Fibroblast of the conjunctiva (primary cell): ENCODE data around the gene TEX22.

Experiments
- DNase-seq: peaks from one replicate; pipeline ENCODE4 v3.0.0-alpha.2; 2010; ENCODE audit warnings: low read depth

The TEX22 gene

DNA sequence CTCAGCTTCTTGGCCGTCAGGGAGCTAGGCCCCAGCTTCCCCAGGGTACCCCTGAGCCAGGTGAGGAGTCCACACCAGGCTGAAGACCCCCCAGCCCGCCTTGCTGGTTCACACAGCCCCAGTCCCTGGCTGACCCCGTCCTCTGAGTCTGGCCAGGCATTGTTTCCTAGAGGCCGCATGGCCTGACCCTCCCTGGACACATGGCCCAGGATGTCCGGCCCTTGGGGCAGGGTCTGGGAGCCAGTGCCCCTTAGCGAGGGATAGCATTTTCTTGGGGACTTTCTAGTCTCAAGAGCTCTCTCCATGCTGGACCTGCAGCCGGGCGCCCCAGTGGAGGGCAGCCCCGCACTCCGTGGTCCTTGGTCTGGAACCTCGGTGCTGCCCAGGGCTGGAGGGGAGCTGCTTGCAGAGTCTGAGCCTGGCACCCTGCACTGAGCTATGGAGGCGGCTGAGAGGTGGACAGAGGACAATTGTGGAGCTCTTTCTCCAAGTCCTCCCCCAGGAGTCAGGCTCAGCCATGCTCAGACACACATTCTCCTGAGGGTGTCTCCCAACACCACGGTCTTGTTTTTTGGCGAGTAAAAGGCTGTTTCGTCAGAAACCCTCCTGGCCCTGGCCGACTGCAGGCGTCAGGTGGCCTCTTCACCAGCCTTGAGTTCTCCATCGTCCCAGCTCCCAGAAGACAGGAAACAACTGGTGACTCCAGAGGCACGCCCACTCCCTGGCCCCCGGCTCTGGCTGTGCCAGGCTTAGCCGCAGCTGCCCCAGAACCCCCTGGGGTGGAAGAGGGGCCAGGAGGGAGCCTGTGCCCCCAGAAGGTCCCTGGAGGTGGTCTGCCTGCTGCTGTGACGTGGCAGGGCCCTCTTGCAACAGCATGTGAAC, 58.6 kb downstream of the TEX22 start:
- no peak for DNase-seq

GRCh38 chr14:105458010-105458409, 59.7 kb downstream of the TEX22 start:
- DNase-seq: no peak

DNA sequence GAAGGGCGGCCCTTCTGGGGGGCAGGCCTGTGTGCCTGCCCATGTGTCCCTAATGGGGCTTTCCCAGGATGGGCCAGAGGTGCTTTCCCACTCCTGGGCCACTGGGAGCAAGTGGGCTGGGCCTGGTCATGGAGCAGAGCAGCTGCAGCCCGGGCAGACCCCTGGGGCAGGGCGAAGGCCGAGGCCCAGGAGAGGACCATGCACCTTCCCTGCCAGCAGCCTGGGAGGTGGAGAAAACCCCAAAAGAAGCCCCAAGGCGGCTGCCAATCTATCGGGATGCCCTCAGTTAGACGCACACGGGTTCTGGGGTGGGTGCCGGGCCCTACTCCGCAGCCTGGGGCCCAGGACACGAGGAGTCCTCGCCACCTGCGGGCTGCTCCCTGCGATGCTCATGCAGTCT, 60.2 kb downstream of the TEX22 start:
- no peak for DNase-seq

GRCh38 chr14:105460116-105460515, 61.8 kb downstream of the TEX22 start:
- DNase-seq: no peak

GRCh38 chr14:105460616-105461015, 62.3 kb downstream of the TEX22 start:
- DNase-seq: no peak

GRCh38 chr14:105461903-105462302, 63.6 kb downstream of the TEX22 start:
- no peak for DNase-seq
